H9 (cell line): Measurements from ENCODE around the gene SNX27. TPM values are rescaled to one million over a fixed set of nuclear protein-coding genes. Genes with fewer than 3 reads are reported as not detected.

Experiments used
- DNase-seq: peaks from one replicate; pipeline ENCODE4 v3.0.0-alpha.2; 2017
- H2AFZ ChIP-seq: one replicate; pipeline ENCODE4 v1.6.1; 2013; ENCODE audit warnings: mild to moderate bottlenecking, low read length, control low read depth, moderate library complexity
- H2AK5ac ChIP-seq: 2 replicates; pipeline ENCODE4 v1.6.1; 2013; ENCODE audit warnings: low read length, control low read depth, mixed read lengths; ENCODE audit not compliant: insufficient read length
- H2BK120ac ChIP-seq: one replicate; pipeline ENCODE4 v1.6.1; 2013; ENCODE audit warnings: low read depth, mild to moderate bottlenecking, low read length, control low read depth, inconsistent platforms; ENCODE audit not compliant: poor library complexity, severe bottlenecking
- H2BK12ac ChIP-seq: 2 replicates; pipeline ENCODE4 v1.6.1; 2013; ENCODE audit warnings: low read length, control low read depth, mixed read lengths, low read depth; ENCODE audit not compliant: insufficient read length
- H2BK15ac ChIP-seq: 2 replicates; pipeline ENCODE4 v1.6.1; 2013; ENCODE audit warnings: low read depth, low read length, control low read depth
- H2BK20ac ChIP-seq: one replicate; pipeline ENCODE4 v1.6.1; 2013; ENCODE audit warnings: low read depth, mild to moderate bottlenecking, low read length, control low read depth, inconsistent platforms; ENCODE audit not compliant: poor library complexity, severe bottlenecking
- H2BK5ac ChIP-seq: 2 replicates; pipeline ENCODE4 v1.6.1; 2013; ENCODE audit warnings: low read length, control low read depth, mixed read lengths; ENCODE audit not compliant: insufficient read length
- H3K14ac ChIP-seq: 2 replicates; pipeline ENCODE4 v1.6.1; 2013; ENCODE audit warnings: low read length, control low read depth; ENCODE audit not compliant: insufficient read depth
- H3K18ac ChIP-seq: 2 replicates; pipeline ENCODE4 v1.6.1; 2013; ENCODE audit warnings: low read depth, mild to moderate bottlenecking, mixed read lengths, low read length, control low read depth; ENCODE audit not compliant: insufficient read length
- H3K23ac ChIP-seq: 2 replicates; pipeline ENCODE4 v1.6.1; 2013; ENCODE audit warnings: low read length, control low read depth, mixed read lengths, low read depth; ENCODE audit not compliant: insufficient read length
- H3K23me2 ChIP-seq: 2 replicates; pipeline ENCODE4 v1.6.1; 2013; ENCODE audit warnings: low read depth, mild to moderate bottlenecking, mixed read lengths, low read length, control low read depth; ENCODE audit not compliant: insufficient read length, poor library complexity, severe bottlenecking
- H3K27ac ChIP-seq: 2 replicates; pipeline ENCODE4 v1.5.1; 2013; ENCODE audit warnings: low read length, control low read depth, mixed read lengths, low read depth; ENCODE audit not compliant: insufficient read length
- H3K27me3 ChIP-seq: 2 replicates; pipeline ENCODE4 v1.6.1; 2013; ENCODE audit warnings: low read length, control low read depth, inconsistent platforms; ENCODE audit not compliant: insufficient read depth
- H3K4ac ChIP-seq: 2 replicates; pipeline ENCODE4 v1.6.1; 2013; ENCODE audit warnings: low read depth, mild to moderate bottlenecking, control low read depth, inconsistent platforms, low read length, moderate library complexity
- H3K4me1 ChIP-seq: 2 replicates; pipeline ENCODE4 v1.6.1; 2013; ENCODE audit warnings: low read length, control low read depth, inconsistent platforms; ENCODE audit not compliant: insufficient read depth
- H3K4me2 ChIP-seq: 2 replicates; pipeline ENCODE4 v1.6.1; 2013; ENCODE audit warnings: low read length, control low read depth, mixed read lengths; ENCODE audit not compliant: insufficient read length, insufficient read depth
- H3K56ac ChIP-seq: 2 replicates; pipeline ENCODE4 v1.6.1; 2013; ENCODE audit warnings: low read depth, mild to moderate bottlenecking, mixed read lengths, low read length, control low read depth; ENCODE audit not compliant: insufficient read length
- H3K79me1 ChIP-seq: 2 replicates; pipeline ENCODE4 v1.6.1; 2013; ENCODE audit warnings: low read depth, mild to moderate bottlenecking, moderate library complexity, low read length, control low read depth, inconsistent platforms; ENCODE audit not compliant: insufficient read depth, poor library complexity, severe bottlenecking
- H3K79me2 ChIP-seq: 2 replicates; pipeline ENCODE4 v1.6.1; 2013; ENCODE audit warnings: low read length, control low read depth, inconsistent platforms; ENCODE audit not compliant: insufficient read depth
- H3K9ac ChIP-seq: 2 replicates; pipeline ENCODE4 v1.6.1; 2013; ENCODE audit warnings: low read length, control low read depth, mixed read lengths; ENCODE audit not compliant: insufficient read length; ENCODE audit errors: extremely low read depth
- H3K9me3 ChIP-seq: one replicate; pipeline ENCODE4 v1.6.1; 2013; ENCODE audit warnings: low read depth, low read length, inconsistent platforms; ENCODE audit not compliant: control insufficient read depth
- H3T11ph ChIP-seq: one replicate; pipeline ENCODE4 v1.6.1; 2013; ENCODE audit warnings: mild to moderate bottlenecking, low read length, control low read depth, inconsistent platforms
- H4K20me1 ChIP-seq: one replicate; pipeline ENCODE4 v1.6.1; 2013; ENCODE audit not compliant: control insufficient read depth, insufficient read length, insufficient read depth
- H4K5ac ChIP-seq: 2 replicates; pipeline ENCODE4 v1.6.1; 2013; ENCODE audit warnings: low read depth, mild to moderate bottlenecking, mixed read lengths, low read length, control low read depth; ENCODE audit not compliant: insufficient read length
- H4K8ac ChIP-seq: replicated peaks from 2 replicates; pipeline ENCODE4 v1.6.1; 2013; ENCODE audit warnings: low read length, control low read depth, mixed read lengths, low read depth; ENCODE audit not compliant: insufficient read length
- H4K91ac ChIP-seq: 2 replicates; pipeline ENCODE4 v1.6.1; 2013; ENCODE audit warnings: low read depth, mild to moderate bottlenecking, moderate library complexity, mixed read lengths, low read length, control low read depth; ENCODE audit not compliant: insufficient read length
- H3K27ac Mint-ChIP-seq, 3 experiments: 2 replicates in 2 of 3; 3 replicates in 1 of 3; pipeline ENCODE4 v1.8.0; 2020 to 2021; ENCODE audit warnings: mixed read lengths in 3 of 3, mild to moderate bottlenecking in 1 of 3, moderate library complexity in 1 of 3
- H3K27me3 Mint-ChIP-seq: 2 replicates; pipeline ENCODE4 v1.8.0; 2021; ENCODE audit warnings: low read depth, mild to moderate bottlenecking, moderate library complexity, mixed read lengths
- H3K36me3 Mint-ChIP-seq, 3 experiments: 2 replicates in 2 of 3; 3 replicates in 1 of 3; pipeline ENCODE4 v1.8.0; 2020 to 2021; ENCODE audit warnings: low read depth in 3 of 3, mixed read lengths in 3 of 3; ENCODE audit not compliant: insufficient read depth in 1 of 3
- H3K4me1 Mint-ChIP-seq, 2 experiments: 2 replicates each; pipeline ENCODE4 v1.8.0; 2020; ENCODE audit warnings: mixed read lengths in 2 of 2
- H3K4me3 Mint-ChIP-seq, 2 experiments: 2 replicates in 1 of 2; 3 replicates in 1 of 2; pipeline ENCODE4 v1.8.0; 2020 to 2021; ENCODE audit warnings: mild to moderate bottlenecking in 2 of 2, mixed read lengths in 2 of 2, moderate library complexity in 1 of 2
- H3K9me3 Mint-ChIP-seq, 2 experiments: 2 replicates in 1 of 2; 3 replicates in 1 of 2; pipeline ENCODE4 v1.8.0; 2020; ENCODE audit warnings: mild to moderate bottlenecking in 2 of 2, mixed read lengths in 2 of 2, moderate library complexity in 1 of 2
- CTCF ChIP-seq: fragments of 200-600 bp; sonication (generic); conservative IDR thresholded peaks from 3 replicates; pipeline ENCODE4 v1.8.0; 2021; ENCODE audit warnings: antibody characterized with exemption, mild to moderate bottlenecking
- WGBS: extraction: QIAGEN DNeasy Blood & Tissue Kit; methylation state at CpG from one replicate; pipeline ENCODE4 v1.1.7; 2013; ENCODE audit warnings: missing lambda C conversion rate, low lambda C conversion rate, mixed read lengths; ENCODE audit not compliant: insufficient read length; ENCODE audit errors: extremely low coverage; 5-methylcytosine and 5-hydroxymethylcytosine counted together
- total RNA-seq: library from RNA; stranded (reverse); gene quantifications from 2 replicates; pipeline ENCODE4 v1.2.1, GENCODE V29; 2021

SNX27 gene
- total RNA-seq, 1 experiment from 2014 or later: 48.9 TPM

GRCh38 chr1:151723726-151724370, 112.0 kb downstream of the SNX27 start:
- Histone ChIP-seq H4K5ac (no peak overlapping the region), H3K27me3 (peaks cover 15% of the 10 kb centered on the region; the same call in 1 of the 2 replicates), H2BK12ac (no peak overlapping the region), H3K23me2 (peaks cover 9% of the 10 kb centered on the region), H2AFZ (no peak overlapping the region), H3K9me3 (no peaks in the 10 kb centered on the region), H3K18ac (no peak overlapping the region), H3K79me2 (no peaks in the 10 kb centered on the region), H3K4me2 (no peak overlapping the region), H3K9ac (no peak overlapping the region), H3K23ac (no peak overlapping the region), H4K8ac (no peak overlapping the region), H3K27ac (no peak overlapping the region), H2BK5ac (no peak overlapping the region), H2BK20ac (no peak overlapping the region), H3K4me1 (peaks cover 5% of the 10 kb centered on the region; the same call in 1 of the 2 replicates), H3K4ac (no peak overlapping the region), H4K20me1 (no peaks in the 10 kb centered on the region), H2BK15ac (no peak overlapping the region), H3T11ph (no peak overlapping the region), H3K56ac (no peak overlapping the region), H2BK120ac (no peak overlapping the region), H2AK5ac (no peak overlapping the region), H3K79me1 (no peaks in the 10 kb centered on the region), H4K91ac (no peak overlapping the region), H3K14ac (no peak overlapping the region)
- TF ChIP-seq CTCF: no peak
- H3K27me3 Mint-ChIP-seq: peaks cover 71% of the 10 kb centered on the region
- no peak overlapping the region; a peak in 2 of 5 replicates for H3K4me3 Mint-ChIP-seq
- no peak for DNase-seq
- WGBS: no CpG with 5 or more reads among the region's 3 CpGs
- H3K9me3 Mint-ChIP-seq: no peaks in the 10 kb centered on the region
- H3K4me1 Mint-ChIP-seq: peaks cover 40 to 50% of the 10 kb centered on the region in 2 experiments
- H3K27ac Mint-ChIP-seq: peak overlapping the region in 1 of 3 experiments; percentile 86; a peak in 3 of 7 replicates
- no peaks in the 10 kb centered on the region for H3K36me3 Mint-ChIP-seq
